WTC11 (cell line): ENCODE measurements around the gene MPC1. TPM values are rescaled to one million over a fixed set of nuclear protein-coding genes. Genes with fewer than 3 reads are reported as not detected.

Source experiments
- ATAC-seq: fragments of 200-7000 bp; cut with Tn5 transposase; 2 replicates; pipeline ENCODE4 v1.10.0; 2021; ENCODE audit warnings: mild to moderate bottlenecking, moderate library complexity
- CTCF ChIA-PET: fragments of 300-600 bp; sonication (Branson Sonifier 250); formaldehyde crosslinking; loops from one replicate; lab custom pipeline; 2021; ENCODE audit warnings: antibody characterized with exemption; lab: Charles Lee
- POLR2A ChIA-PET: fragments of 350-600 bp; sonication (Branson Sonifier 250); formaldehyde crosslinking; loops from one replicate; lab custom pipeline; 2021; ENCODE audit warnings: antibody characterized with exemption; lab: Charles Lee
- DNase-seq: peaks from one replicate; pipeline ENCODE4 v3.0.0; 2021; ENCODE audit warnings: low spot score
- H3K27ac Mint-ChIP-seq: 2 replicates; pipeline ENCODE4 v1.8.0; 2021; ENCODE audit warnings: mixed read lengths
- H3K27me3 Mint-ChIP-seq: 2 replicates; pipeline ENCODE4 v1.8.0; 2021; ENCODE audit warnings: low read depth, mild to moderate bottlenecking, moderate library complexity, mixed read lengths
- H3K36me3 Mint-ChIP-seq: 2 replicates; pipeline ENCODE4 v1.8.0; 2021; ENCODE audit warnings: mixed read lengths
- H3K4me1 Mint-ChIP-seq: 2 replicates; pipeline ENCODE4 v1.8.0; 2022; ENCODE audit warnings: mixed read lengths
- H3K4me3 Mint-ChIP-seq: 2 replicates; pipeline ENCODE4 v1.8.0; 2021; ENCODE audit warnings: mild to moderate bottlenecking, moderate library complexity, mixed read lengths
- H3K9me3 Mint-ChIP-seq: 2 replicates; pipeline ENCODE4 v1.8.0; 2021; ENCODE audit warnings: mixed read lengths
- NR1H2 ChIP-seq: sonication (generic); formaldehyde crosslinking; IDR thresholded peaks from 2 replicates; pipeline ENCODE4 v1.9.0; 2021; ENCODE audit warnings: mild to moderate bottlenecking, moderate library complexity, missing genetic modification reagents
- PRRX2 ChIP-seq: fragments of 250-450 bp; sonication (Bioruptor Pico); IDR thresholded peaks from 2 replicates; pipeline ENCODE4 v1.8.0; 2021; ENCODE audit warnings: mild to moderate bottlenecking
- SP1 ChIP-seq: sonication (generic); formaldehyde crosslinking; conservative IDR thresholded peaks from 2 replicates; pipeline ENCODE4 v1.8.1; 2022; ENCODE audit warnings: missing genetic modification reagents
- USF1 ChIP-seq: sonication (generic); formaldehyde crosslinking; IDR thresholded peaks from 2 replicates; pipeline ENCODE4 v1.8.0; 2022; ENCODE audit warnings: mild to moderate bottlenecking, missing genetic modification reagents
- ZBTB21 ChIP-seq: sonication (generic); formaldehyde crosslinking; IDR thresholded peaks from 2 replicates; pipeline ENCODE4 v1.8.1; 2023; ENCODE audit warnings: mild to moderate bottlenecking, missing genetic modification reagents, borderline replicate concordance
- ZMAT4 ChIP-seq: fragments of 250-450 bp; sonication (Bioruptor Pico); IDR thresholded peaks from 2 replicates; pipeline ENCODE4 v1.9.0; 2021; ENCODE audit warnings: mild to moderate bottlenecking
- total RNA-seq: library from RNA; stranded (reverse); gene quantifications from 3 replicates; pipeline ENCODE4 v1.2.3, GENCODE V29; 2021
- TF ChIP-seq, protein P1 (sequence below): sonication (generic); formaldehyde crosslinking; IDR thresholded peaks from 2 replicates; pipeline ENCODE4 v1.8.0; 2023; ENCODE audit warnings: missing genetic modification reagents, mild to moderate bottlenecking, borderline replicate concordance
- TF ChIP-seq, protein P2 (sequence below): fragments of 250-450 bp; sonication (Bioruptor Pico); IDR thresholded peaks from 2 replicates; pipeline ENCODE4 v1.9.0; 2021; ENCODE audit warnings: moderate library complexity, mild to moderate bottlenecking, inconsistent platforms, borderline replicate concordance
- TF ChIP-seq, protein P3 (sequence below): fragments of 250-450 bp; sonication (Bioruptor Pico); IDR thresholded peaks from 2 replicates; pipeline ENCODE4 v2.1.2; 2022; ENCODE audit warnings: mild to moderate bottlenecking, moderate library complexity
- TF ChIP-seq, protein P4 (sequence below): sonication (generic); formaldehyde crosslinking; IDR thresholded peaks from 2 replicates; pipeline ENCODE4 v1.8.1; 2023; ENCODE audit warnings: mild to moderate bottlenecking, missing genetic modification reagents, moderate library complexity
- TF ChIP-seq, protein P5 (sequence below): sonication (generic); formaldehyde crosslinking; IDR thresholded peaks from 2 replicates; pipeline ENCODE4 v1.8.1; 2022; ENCODE audit warnings: mild to moderate bottlenecking, moderate library complexity, missing genetic modification reagents
- TF ChIP-seq, protein P6 (sequence below): sonication (generic); formaldehyde crosslinking; IDR thresholded peaks from 2 replicates; pipeline ENCODE4 v1.8.0; 2022; ENCODE audit warnings: missing genetic modification reagents

The MPC1 gene
- total RNA-seq, 1 experiment from 2014 or later: 10.7 TPM

GRCh38 chr6:166360243-166361076 is 22.3 kb downstream of the MPC1 start (continued):
- TF ChIP-seq, protein P1, sequence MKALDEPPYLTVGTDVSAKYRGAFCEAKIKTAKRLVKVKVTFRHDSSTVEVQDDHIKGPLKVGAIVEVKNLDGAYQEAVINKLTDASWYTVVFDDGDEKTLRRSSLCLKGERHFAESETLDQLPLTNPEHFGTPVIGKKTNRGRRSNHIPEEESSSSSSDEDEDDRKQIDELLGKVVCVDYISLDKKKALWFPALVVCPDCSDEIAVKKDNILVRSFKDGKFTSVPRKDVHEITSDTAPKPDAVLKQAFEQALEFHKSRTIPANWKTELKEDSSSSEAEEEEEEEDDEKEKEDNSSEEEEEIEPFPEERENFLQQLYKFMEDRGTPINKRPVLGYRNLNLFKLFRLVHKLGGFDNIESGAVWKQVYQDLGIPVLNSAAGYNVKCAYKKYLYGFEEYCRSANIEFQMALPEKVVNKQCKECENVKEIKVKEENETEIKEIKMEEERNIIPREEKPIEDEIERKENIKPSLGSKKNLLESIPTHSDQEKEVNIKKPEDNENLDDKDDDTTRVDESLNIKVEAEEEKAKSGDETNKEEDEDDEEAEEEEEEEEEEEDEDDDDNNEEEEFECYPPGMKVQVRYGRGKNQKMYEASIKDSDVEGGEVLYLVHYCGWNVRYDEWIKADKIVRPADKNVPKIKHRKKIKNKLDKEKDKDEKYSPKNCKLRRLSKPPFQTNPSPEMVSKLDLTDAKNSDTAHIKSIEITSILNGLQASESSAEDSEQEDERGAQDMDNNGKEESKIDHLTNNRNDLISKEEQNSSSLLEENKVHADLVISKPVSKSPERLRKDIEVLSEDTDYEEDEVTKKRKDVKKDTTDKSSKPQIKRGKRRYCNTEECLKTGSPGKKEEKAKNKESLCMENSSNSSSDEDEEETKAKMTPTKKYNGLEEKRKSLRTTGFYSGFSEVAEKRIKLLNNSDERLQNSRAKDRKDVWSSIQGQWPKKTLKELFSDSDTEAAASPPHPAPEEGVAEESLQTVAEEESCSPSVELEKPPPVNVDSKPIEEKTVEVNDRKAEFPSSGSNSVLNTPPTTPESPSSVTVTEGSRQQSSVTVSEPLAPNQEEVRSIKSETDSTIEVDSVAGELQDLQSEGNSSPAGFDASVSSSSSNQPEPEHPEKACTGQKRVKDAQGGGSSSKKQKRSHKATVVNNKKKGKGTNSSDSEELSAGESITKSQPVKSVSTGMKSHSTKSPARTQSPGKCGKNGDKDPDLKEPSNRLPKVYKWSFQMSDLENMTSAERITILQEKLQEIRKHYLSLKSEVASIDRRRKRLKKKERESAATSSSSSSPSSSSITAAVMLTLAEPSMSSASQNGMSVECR (CRISPR knock-in tag): no peak
- TF ChIP-seq ZBTB21 (CRISPR knock-in tag) (no peak), USF1 (no peak), SP1 (no peak), NR1H2 (CRISPR knock-in tag) (no peak), ZMAT4 (CRISPR knock-in tag) (no peak)
- TF ChIP-seq, protein P2, sequence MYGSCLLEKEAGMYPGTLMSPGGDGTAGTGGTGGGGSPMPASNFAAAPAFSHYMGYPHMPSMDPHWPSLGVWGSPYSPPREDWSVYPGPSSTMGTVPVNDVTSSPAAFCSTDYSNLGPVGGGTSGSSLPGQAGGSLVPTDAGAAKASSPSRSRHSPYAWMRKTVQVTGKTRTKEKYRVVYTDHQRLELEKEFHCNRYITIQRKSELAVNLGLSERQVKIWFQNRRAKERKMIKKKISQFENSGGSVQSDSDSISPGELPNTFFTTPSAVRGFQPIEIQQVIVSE: no peak

DNA sequence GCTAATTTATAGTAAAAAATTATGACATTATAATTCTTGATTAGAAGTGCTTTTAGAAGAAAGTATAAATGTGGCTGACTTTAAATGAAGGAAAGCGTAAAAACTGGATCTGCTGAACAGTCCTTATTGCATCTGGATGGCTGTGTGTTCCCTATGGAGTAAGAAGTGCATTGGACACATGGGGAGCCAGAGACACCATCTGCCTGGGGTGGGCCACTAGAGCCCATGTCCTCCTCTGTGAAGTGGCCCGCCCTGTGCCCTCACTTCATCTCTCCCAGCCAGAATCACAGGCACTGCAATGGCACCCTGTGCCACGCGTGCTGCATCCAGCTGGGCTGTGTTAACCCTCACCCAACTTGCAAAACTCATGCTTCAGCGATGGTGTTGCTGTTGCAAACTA is 27.2 kb downstream of the MPC1 start:
- Mint-ChIP-seq H3K36me3 (no peaks in the 10 kb centered on the region), H3K27me3 (no peaks in the 10 kb centered on the region), H3K9me3 (peaks cover 14% of the 10 kb centered on the region), H3K27ac (no peak overlapping the region), H3K4me1 (peaks cover 21% of the 10 kb centered on the region), H3K4me3 (no peak overlapping the region)
- ATAC-seq: peak; percentile 53; the same call in 1 of the 2 replicates
- ChIA-PET CTCF (interaction anchor here (1.1 kb wide), 1 partner anchor 26 kb away, joined by 3 read pairs; no protein-coding TSS in a partner anchor), POLR2A (no interaction called here)
- TF ChIP-seq, protein P3, sequence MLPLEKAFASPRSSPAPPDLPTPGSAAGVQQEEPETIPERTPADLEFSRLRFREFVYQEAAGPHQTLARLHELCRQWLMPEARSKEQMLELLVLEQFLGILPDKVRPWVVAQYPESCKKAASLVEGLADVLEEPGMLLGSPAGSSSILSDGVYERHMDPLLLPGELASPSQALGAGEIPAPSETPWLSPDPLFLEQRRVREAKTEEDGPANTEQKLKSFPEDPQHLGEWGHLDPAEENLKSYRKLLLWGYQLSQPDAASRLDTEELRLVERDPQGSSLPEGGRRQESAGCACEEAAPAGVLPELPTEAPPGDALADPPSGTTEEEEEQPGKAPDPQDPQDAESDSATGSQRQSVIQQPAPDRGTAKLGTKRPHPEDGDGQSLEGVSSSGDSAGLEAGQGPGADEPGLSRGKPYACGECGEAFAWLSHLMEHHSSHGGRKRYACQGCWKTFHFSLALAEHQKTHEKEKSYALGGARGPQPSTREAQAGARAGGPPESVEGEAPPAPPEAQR (CRISPR knock-in tag): no peak
- TF ChIP-seq, protein P4, sequence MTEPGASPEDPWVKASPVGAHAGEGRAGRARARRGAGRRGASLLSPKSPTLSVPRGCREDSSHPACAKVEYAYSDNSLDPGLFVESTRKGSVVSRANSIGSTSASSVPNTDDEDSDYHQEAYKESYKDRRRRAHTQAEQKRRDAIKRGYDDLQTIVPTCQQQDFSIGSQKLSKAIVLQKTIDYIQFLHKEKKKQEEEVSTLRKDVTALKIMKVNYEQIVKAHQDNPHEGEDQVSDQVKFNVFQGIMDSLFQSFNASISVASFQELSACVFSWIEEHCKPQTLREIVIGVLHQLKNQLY: no peak
- TF ChIP-seq, protein P5, sequence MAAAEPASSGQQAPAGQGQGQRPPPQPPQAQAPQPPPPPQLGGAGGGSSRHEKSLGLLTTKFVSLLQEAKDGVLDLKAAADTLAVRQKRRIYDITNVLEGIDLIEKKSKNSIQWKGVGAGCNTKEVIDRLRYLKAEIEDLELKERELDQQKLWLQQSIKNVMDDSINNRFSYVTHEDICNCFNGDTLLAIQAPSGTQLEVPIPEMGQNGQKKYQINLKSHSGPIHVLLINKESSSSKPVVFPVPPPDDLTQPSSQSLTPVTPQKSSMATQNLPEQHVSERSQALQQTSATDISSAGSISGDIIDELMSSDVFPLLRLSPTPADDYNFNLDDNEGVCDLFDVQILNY (CRISPR knock-in tag): no peak
- TF ChIP-seq, protein P6, sequence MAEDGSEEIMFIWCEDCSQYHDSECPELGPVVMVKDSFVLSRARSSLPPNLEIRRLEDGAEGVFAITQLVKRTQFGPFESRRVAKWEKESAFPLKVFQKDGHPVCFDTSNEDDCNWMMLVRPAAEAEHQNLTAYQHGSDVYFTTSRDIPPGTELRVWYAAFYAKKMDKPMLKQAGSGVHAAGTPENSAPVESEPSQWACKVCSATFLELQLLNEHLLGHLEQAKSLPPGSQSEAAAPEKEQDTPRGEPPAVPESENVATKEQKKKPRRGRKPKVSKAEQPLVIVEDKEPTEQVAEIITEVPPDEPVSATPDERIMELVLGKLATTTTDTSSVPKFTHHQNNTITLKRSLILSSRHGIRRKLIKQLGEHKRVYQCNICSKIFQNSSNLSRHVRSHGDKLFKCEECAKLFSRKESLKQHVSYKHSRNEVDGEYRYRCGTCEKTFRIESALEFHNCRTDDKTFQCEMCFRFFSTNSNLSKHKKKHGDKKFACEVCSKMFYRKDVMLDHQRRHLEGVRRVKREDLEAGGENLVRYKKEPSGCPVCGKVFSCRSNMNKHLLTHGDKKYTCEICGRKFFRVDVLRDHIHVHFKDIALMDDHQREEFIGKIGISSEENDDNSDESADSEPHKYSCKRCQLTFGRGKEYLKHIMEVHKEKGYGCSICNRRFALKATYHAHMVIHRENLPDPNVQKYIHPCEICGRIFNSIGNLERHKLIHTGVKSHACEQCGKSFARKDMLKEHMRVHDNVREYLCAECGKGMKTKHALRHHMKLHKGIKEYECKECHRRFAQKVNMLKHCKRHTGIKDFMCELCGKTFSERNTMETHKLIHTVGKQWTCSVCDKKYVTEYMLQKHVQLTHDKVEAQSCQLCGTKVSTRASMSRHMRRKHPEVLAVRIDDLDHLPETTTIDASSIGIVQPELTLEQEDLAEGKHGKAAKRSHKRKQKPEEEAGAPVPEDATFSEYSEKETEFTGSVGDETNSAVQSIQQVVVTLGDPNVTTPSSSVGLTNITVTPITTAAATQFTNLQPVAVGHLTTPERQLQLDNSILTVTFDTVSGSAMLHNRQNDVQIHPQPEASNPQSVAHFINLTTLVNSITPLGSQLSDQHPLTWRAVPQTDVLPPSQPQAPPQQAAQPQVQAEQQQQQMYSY (CRISPR knock-in tag): no peak
- TF ChIP-seq PRRX2 (CRISPR knock-in tag): no peak
- no peak for DNase-seq
